ENCODE results near the gene TSPAN33. TPM values are rescaled to one million over a fixed set of nuclear protein-coding genes. Genes with fewer than 3 reads are reported as not detected.

The TSPAN33 gene
- total and polyA plus RNA-seq, 2 experiments from 2014 or later: 0.76 TPM; not detected in 1

DNA sequence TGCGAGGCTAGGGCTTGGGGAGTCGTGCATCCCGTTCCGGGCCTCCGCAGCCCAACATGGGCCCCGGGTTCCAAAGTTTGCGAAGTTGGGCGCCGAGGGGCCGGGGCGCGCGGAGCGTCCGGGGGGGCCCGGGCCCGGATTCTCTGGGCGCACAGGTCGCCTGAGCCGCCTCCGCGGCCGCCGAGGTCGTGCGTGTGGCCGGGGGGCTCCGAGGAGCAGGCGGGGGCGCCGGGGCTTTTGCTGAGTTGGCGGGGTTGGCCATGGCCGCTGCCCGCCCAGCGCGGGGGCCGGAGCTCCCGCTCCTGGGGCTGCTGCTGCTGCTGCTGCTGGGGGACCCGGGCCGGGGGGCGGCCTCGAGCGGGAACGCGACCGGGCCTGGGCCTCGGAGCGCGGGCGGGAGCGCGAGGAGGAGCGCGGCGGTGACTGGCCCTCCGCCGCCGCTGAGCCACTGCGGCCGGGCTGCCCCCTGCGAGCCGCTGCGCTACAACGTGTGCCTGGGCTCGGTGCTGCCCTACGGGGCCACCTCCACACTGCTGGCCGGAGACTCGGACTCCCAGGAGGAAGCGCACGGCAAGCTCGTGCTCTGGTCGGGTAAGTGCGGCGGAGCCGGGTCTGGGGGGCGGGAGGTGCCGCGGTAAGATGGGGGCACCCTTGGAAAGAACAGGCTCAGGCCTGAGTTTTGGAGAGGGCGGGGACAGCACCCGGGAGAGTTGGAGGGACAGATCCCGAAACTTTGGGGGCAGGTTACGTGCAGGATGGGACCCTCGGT, 44.6 kb downstream of the TSPAN33 start:
- Histone ChIP-seq H4K20me1 (ENCODE audit: insufficient read depth) (no peaks in the 10 kb centered on the region), H3K4me1 (ENCODE audit: insufficient read depth) (0 out of 2 replicates have a peak, but pooled peaks cover 9% of the 10 kb centered on the region), H3K79me2 (ENCODE audit: insufficient read depth) (peaks cover 11% of the 10 kb centered on the region; the same call in 1 of the 2 replicates), H3K9ac (peak overlapping the region; percentile 79), H3F3A (ENCODE audit: insufficient read depth) (no peaks in the 10 kb centered on the region), H3K27me3 (replicated peaks; ENCODE audit: insufficient read depth) (no peaks in the 10 kb centered on the region), H2AFZ (peak overlapping the region; percentile 88), H3K9me2 (ENCODE audit: insufficient read depth) (no peaks in the 10 kb centered on the region), H3K27ac (no peak overlapping the region), H3K4me3 (peak overlapping the region; percentile 77), H3K9me3 (ENCODE audit: low read depth) (no peaks in the 10 kb centered on the region), H3K4me2 (ENCODE audit: unreplicated experiment) (peak overlapping the region; percentile 96), H3K36me3 (ENCODE audit: low read depth) (no peaks in the 10 kb centered on the region)
- no peak for TF ChIP-seq EZH2phosphoT487 (IDR thresholded peaks at IDR 0.05; ENCODE audit: insufficient read depth, low read depth)
- no peak for TF ChIP-seq EZH2 (IDR thresholded peaks at IDR 0.05; ENCODE audit: insufficient read depth, poor library complexity, severe bottlenecking)
- peak; percentile 68 for DNase-seq
- 1% methylated on average over 17 to 56 of the region's 83 CpGs for WGBS, 2 experiments (ENCODE audit: low coverage in 1 of 2, low lambda C conversion rate in 2 of 2, missing lambda C conversion rate in 2 of 2)
- in situ Hi-C loops (cut with MboI): no loop called here

DNA sequence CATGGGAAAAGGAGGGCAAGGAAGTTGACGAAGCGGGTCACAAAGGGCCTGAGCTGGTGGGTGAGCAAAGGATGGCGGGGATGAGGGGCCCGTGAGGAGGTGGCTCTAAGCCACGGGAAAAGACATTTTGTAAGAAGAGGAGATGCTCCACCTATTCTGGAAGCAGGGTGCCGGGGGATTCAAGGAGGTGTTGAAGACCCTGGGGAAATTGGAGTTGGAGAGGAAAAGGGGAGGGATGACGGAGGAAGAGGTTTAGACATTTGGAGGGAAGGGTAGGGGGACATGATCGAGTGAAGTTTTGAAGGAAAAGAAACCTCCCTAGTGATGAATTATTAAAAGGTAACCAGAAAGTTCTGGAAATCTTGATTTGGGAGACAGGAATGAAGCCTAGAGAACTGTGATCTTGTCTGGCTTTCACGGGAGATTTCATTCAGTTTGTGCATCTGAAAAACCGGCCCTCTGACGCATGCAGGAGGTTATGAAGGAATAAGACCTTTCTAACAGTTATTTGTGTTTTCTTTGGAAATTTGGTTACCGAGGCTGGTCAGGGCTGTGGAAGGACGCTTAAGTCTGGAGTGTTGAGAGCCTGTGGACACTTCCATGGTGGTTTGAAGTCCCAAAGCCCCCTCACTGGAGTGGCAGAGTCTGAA, 45.3 kb downstream of the TSPAN33 start:
- in situ Hi-C loops (cut with MboI): no loop called here
- H3K27me3 ChIP-seq (replicated peaks; ENCODE audit: insufficient read depth): no peaks in the 10 kb centered on the region
- 0 out of 2 replicates have a peak, but pooled peaks cover 9% of the 10 kb centered on the region for H3K4me1 ChIP-seq (ENCODE audit: insufficient read depth)
- 31 to 35% methylated on average over 13 of the region's 13 CpGs for WGBS, 2 experiments (ENCODE audit: low coverage in 1 of 2, low lambda C conversion rate in 2 of 2, missing lambda C conversion rate in 2 of 2)
- no peak overlapping the region for H3K27ac ChIP-seq
- H3K4me3 ChIP-seq: peak overlapping the region; percentile 77
- peak overlapping the region; percentile 79 for H3K9ac ChIP-seq
- H2AFZ ChIP-seq: peak overlapping the region; percentile 88
- no peaks in the 10 kb centered on the region for H3K36me3 ChIP-seq (ENCODE audit: low read depth)
- TF ChIP-seq EZH2phosphoT487 (IDR thresholded peaks at IDR 0.05; ENCODE audit: insufficient read depth, low read depth) (no peak), EZH2 (IDR thresholded peaks at IDR 0.05; ENCODE audit: insufficient read depth, poor library complexity, severe bottlenecking) (no peak)
- peak overlapping the region; percentile 96 for H3K4me2 ChIP-seq (ENCODE audit: unreplicated experiment)
- H3K9me3 ChIP-seq (ENCODE audit: low read depth): no peaks in the 10 kb centered on the region
- DNase-seq: peak; percentile 28
- no peaks in the 10 kb centered on the region for H3K9me2 ChIP-seq (ENCODE audit: insufficient read depth)
- H3K79me2 ChIP-seq (ENCODE audit: insufficient read depth): peaks cover 11% of the 10 kb centered on the region; the same call in 1 of the 2 replicates
- H4K20me1 ChIP-seq (ENCODE audit: insufficient read depth): no peaks in the 10 kb centered on the region
- no peaks in the 10 kb centered on the region for H3F3A ChIP-seq (ENCODE audit: insufficient read depth)

DNA sequence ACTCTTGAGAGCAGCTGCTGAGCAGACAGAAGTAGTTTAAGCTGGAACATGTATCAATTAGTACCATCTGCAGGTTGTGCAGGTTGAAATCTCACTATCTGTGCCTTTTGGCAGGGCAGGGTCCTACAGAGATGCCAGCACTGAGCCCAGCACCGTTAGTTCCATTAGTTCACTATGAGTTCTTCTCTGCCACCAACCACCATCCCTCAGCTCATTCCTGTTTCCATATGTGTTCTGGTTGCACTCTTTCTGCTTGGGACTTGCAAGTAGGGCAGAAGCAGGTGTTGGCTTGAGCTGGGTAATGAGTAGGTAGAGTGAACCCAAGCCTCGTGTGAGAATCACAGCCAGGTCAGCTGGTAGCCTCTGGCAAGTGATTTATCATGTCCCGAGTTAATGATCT, 46.8 kb downstream of the TSPAN33 start:
- H3K27ac ChIP-seq: no peak overlapping the region
- in situ Hi-C loops (cut with MboI): no loop called here
- no peak overlapping the region for H2AFZ ChIP-seq
- peaks cover 11% of the 10 kb centered on the region; the same call in 1 of the 2 replicates for H3K79me2 ChIP-seq (ENCODE audit: insufficient read depth)
- DNase-seq: no peak
- H3K4me1 ChIP-seq (ENCODE audit: insufficient read depth): 0 out of 2 replicates have a peak, but pooled peaks cover 9% of the 10 kb centered on the region
- H3K27me3 ChIP-seq (replicated peaks; ENCODE audit: insufficient read depth): no peaks in the 10 kb centered on the region
- H4K20me1 ChIP-seq (ENCODE audit: insufficient read depth): no peaks in the 10 kb centered on the region
- H3K36me3 ChIP-seq (ENCODE audit: low read depth): no peaks in the 10 kb centered on the region
- no peak overlapping the region for H3K4me2 ChIP-seq (ENCODE audit: unreplicated experiment)
- no peaks in the 10 kb centered on the region for H3F3A ChIP-seq (ENCODE audit: insufficient read depth)
- no peaks in the 10 kb centered on the region for H3K9me3 ChIP-seq (ENCODE audit: low read depth)
- 48 to 52% methylated on average over 3 of the region's 3 CpGs for WGBS, 2 experiments (ENCODE audit: low coverage in 1 of 2, low lambda C conversion rate in 2 of 2, missing lambda C conversion rate in 2 of 2)
- H3K4me3 ChIP-seq: no peak overlapping the region
- TF ChIP-seq EZH2phosphoT487 (IDR thresholded peaks at IDR 0.05; ENCODE audit: insufficient read depth, low read depth) (no peak), EZH2 (IDR thresholded peaks at IDR 0.05; ENCODE audit: insufficient read depth, poor library complexity, severe bottlenecking) (no peak)
- no peak overlapping the region for H3K9ac ChIP-seq
- no peaks in the 10 kb centered on the region for H3K9me2 ChIP-seq (ENCODE audit: insufficient read depth)

DNA sequence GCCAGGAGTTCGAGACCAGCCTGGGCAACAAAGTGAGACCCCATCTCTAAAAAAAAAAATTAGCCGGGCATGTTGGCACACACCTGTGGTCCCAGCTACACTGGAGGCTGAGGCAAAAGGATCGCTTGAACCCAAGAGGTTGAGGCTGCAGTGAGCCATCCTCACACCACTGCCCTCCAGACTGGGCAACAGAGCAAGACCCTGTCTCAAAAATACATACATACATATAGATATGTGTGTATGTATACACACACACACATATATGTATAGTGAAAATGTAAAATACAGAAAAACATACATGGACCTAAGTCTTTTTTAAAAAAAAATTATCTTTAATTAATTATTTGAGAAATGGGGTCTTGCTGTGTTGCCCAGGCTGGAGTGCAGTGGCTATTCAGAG, 49.4 kb downstream of the TSPAN33 start:
- Histone ChIP-seq H3K36me3 (ENCODE audit: low read depth) (no peaks in the 10 kb centered on the region), H3K9ac (no peak overlapping the region)
- 89 to 92% methylated on average over 3 of the region's 3 CpGs for WGBS, 2 experiments (ENCODE audit: low coverage in 1 of 2, low lambda C conversion rate in 2 of 2, missing lambda C conversion rate in 2 of 2)

More for the DNA sequence above, 49.4 kb downstream of the TSPAN33 start:
- Histone ChIP-seq H3K9me3 (ENCODE audit: low read depth) (no peaks in the 10 kb centered on the region), H3K4me1 (ENCODE audit: insufficient read depth) (0 out of 2 replicates have a peak, but pooled peaks cover 9% of the 10 kb centered on the region), H3K4me3 (no peak overlapping the region), H3K4me2 (ENCODE audit: unreplicated experiment) (no peak overlapping the region), H3F3A (ENCODE audit: insufficient read depth) (no peaks in the 10 kb centered on the region), H3K79me2 (ENCODE audit: insufficient read depth) (peaks cover 11% of the 10 kb centered on the region; the same call in 1 of the 2 replicates), H3K9me2 (ENCODE audit: insufficient read depth) (no peaks in the 10 kb centered on the region), H4K20me1 (ENCODE audit: insufficient read depth) (no peaks in the 10 kb centered on the region), H3K27ac (no peak overlapping the region), H2AFZ (no peak overlapping the region), H3K27me3 (replicated peaks; ENCODE audit: insufficient read depth) (no peaks in the 10 kb centered on the region)
- in situ Hi-C loops (cut with MboI): no loop called here
- DNase-seq: no peak
- no peak for TF ChIP-seq EZH2 (IDR thresholded peaks at IDR 0.05; ENCODE audit: insufficient read depth, poor library complexity, severe bottlenecking)
- no peak for TF ChIP-seq EZH2phosphoT487 (IDR thresholded peaks at IDR 0.05; ENCODE audit: insufficient read depth, low read depth)

Measured in GM23248 (cell line).